Measurements from ENCODE around the gene TLE5.

The TLE5 gene

DNA sequence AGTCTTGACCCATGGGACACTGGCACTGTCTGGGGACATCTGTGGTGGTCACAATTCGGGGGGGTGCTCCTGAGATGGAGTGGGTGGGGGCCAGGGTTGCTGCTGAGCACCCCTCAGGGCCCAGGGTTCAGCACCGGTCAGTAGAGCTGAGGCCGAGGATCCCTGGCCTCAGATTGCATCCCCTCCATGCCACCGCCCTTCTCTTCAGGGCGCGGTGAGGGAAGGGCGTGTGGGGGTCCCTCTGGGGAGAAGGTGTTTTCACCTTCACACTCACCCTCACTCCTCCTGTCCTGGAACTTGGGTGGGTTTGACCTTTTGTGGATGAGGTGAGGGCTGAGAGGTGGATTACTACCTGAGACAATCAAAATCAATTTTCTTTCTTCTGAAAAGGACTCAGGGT, 45.4 kb upstream of the TLE5 start:
- ChIA-PET CTCF (interaction anchor here (0.8 to 8.2 kb wide), 15 partner anchors 10 to 157 kb away, joined by 3 to 48 read pairs (median 8); no protein-coding TSS in a partner anchor), POLR2A (no interaction called here)
- no peak overlapping the region for H3K4me3 ChIP-seq (ENCODE audit: low read depth, low read length)
- DNase-seq (ENCODE audit: low read depth, low spot score) = no peak
- TF ChIP-seq, protein P1, sequence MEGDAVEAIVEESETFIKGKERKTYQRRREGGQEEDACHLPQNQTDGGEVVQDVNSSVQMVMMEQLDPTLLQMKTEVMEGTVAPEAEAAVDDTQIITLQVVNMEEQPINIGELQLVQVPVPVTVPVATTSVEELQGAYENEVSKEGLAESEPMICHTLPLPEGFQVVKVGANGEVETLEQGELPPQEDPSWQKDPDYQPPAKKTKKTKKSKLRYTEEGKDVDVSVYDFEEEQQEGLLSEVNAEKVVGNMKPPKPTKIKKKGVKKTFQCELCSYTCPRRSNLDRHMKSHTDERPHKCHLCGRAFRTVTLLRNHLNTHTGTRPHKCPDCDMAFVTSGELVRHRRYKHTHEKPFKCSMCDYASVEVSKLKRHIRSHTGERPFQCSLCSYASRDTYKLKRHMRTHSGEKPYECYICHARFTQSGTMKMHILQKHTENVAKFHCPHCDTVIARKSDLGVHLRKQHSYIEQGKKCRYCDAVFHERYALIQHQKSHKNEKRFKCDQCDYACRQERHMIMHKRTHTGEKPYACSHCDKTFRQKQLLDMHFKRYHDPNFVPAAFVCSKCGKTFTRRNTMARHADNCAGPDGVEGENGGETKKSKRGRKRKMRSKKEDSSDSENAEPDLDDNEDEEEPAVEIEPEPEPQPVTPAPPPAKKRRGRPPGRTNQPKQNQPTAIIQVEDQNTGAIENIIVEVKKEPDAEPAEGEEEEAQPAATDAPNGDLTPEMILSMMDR (IDR thresholded peaks at IDR 0.05; ENCODE audit: insufficient read depth, low read length, missing control alignments) = no peak

DNA sequence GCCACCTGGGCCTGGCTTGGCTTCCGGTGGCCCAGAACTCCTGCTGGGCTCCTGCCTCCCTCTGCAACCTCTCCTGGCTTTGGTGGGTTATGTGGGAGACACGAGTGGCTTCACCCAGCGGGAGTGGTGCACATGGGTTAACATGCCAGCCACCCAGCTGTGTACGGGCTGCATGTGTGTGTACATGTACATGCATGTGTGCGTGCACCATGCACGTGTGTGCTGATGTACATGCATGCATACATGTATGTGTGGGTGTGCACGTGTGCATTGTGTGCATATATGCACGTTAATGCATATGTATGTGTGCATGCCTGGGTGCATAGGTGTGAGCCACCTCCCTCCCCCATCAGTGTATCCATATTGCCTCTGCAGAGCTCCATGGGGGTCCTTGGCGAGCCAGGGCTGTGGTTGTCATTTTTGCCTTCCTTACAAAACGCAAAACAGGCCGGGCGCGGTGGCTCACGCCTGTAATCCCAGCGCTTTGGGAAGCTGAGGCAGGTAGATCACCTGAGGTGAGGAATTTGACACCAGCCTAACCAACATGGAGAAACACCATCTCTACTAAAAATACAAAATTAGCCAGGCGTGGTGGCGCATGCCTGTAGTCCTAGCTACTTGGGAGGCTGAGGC, 44.3 kb upstream of the TLE5 start:
- no peak overlapping the region for H3K4me3 ChIP-seq (ENCODE audit: low read depth, low read length)
- POLR2A ChIA-PET = no interaction called here
- CTCF ChIA-PET = interaction anchor here (0.7 to 8.2 kb wide), 10 partner anchors 11 to 156 kb away, joined by 3 to 48 read pairs (median 10); no protein-coding TSS in a partner anchor
- DNase-seq (ENCODE audit: low read depth, low spot score) = no peak
- TF ChIP-seq, protein P1 (IDR thresholded peaks at IDR 0.05; ENCODE audit: insufficient read depth, low read length, missing control alignments) = no peak

DNA sequence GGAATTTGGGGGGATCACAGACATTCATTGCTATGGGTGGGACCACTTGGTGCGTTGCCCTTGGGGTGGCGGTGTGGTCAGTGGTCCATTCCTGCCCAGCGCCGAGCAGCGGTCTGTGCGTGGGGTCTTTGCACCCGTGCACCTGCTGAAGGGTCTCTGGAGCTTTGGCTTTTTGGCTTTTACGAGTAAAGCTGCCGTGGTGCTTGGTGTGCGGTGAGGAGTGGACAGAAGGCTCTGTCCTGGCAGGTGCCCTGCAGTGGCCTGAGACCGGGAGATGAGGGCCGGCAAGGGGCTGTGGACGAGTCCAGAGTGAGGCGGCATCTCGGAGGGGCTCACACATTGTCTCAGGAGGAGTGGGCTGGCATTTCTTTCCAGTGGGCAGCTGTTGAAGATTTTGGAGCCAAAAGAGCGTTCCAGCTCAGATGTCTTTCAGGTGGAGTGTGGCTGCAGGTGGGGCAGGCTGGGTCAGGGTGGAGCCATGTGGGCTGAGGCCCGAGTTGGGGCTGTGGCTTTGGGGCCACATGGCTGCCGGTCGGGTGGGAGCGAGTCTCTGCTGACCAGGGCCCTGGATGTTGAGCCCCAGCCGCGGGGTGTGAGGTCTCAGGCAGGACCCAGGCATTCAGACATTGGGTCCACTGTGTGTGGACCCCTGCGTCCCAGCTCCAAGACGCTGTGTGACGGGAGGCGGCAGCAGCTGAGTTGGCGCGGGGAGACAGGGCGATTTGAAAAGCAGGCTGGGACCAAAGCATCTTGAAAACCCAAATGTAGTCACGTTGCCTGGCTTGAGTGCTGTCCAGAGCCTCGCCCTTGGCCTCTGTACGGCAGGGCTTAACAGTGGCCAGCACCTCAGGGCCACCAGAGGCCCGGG, 43.6 kb upstream of the TLE5 start:
- CTCF ChIA-PET = interaction anchor here (1.0 to 8.2 kb wide), 10 partner anchors 9 to 155 kb away, joined by 3 to 48 read pairs (median 6); no protein-coding TSS in a partner anchor
- POLR2A ChIA-PET = no interaction called here
- no peak overlapping the region for H3K4me3 ChIP-seq (ENCODE audit: low read depth, low read length)
- TF ChIP-seq, protein P1 (IDR thresholded peaks at IDR 0.05; ENCODE audit: insufficient read depth, low read length, missing control alignments) = no peak
- no peak for DNase-seq (ENCODE audit: low read depth, low spot score)

DNA sequence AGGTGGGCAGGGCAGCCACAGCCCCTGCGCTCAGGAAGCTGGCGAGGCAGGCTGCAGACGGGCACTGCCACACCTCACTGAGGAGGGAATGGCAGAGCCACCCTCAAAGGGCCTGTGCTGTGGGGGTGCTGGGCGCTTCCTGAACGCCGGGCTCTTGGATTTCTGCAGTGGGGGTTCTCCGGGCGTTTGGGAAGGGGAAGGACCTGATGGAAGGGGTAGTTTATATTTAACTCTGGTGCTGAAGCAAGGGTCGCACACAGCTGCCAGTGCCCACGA, 42.4 kb upstream of the TLE5 start:
- TF ChIP-seq, protein P1 (IDR thresholded peaks at IDR 0.05; ENCODE audit: insufficient read depth, low read length, missing control alignments) = no peak
- CTCF ChIA-PET = interaction anchor here (0.7 to 8.2 kb wide), 21 partner anchors 9 to 244 kb away, joined by 3 to 48 read pairs (median 4); partner anchors contain the start of gene GNA11

DNA sequence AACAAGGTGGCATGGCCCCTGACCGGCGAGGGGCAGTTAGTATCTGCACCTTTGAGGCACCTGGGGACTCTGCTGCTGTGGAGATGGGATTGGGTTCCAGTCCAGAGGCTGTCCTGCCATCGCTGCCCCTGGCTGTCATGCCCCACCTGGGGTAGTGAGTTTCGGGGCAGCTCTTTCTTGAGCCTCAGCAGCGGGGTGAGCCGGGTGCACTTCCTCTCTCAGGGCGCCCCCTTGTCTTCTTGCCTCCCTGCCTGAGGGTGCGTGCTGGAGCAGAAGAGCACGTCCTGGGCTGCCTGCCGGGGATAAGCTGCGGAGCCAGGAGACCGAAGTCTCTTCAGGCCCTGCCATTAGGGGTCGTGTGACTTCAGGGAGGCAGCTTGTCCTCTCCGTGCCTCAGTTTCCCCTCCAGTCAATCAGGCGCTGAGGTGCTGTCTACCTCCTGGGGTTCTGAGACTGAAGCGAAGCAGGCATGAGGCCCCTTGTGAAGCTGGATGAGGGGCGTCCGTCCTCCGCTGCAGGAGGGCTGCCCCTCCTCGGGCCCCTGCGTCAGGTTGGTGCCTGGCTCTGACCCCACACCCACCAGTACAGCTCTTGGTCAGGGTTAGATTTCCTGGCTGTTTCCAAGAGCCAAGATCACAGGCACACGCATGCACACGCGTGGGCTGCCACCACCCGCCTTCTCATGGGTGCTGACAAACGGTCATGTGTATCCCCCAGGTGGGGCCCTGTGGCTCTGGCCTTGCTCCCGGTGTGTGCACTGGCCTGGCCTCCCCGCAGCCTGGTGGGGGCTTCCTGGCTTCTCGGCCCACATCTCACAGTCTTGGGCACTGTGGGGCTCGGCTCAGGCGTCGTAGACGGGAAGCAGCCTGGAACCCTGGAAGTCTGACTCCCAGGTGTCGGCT, 40.2 kb upstream of the TLE5 start:
- TF ChIP-seq, protein P1 (IDR thresholded peaks at IDR 0.05; ENCODE audit: insufficient read depth, low read length, missing control alignments) = no peak
- CTCF ChIA-PET = interaction anchor here (0.8 to 2.7 kb wide), 6 partner anchors 9 to 140 kb away, joined by 3 to 7 read pairs (median 4); no protein-coding TSS in a partner anchor

More for the DNA sequence above, 42.4 kb upstream of the TLE5 start:
- POLR2A ChIA-PET = no interaction called here
- DNase-seq (ENCODE audit: low read depth, low spot score) = no peak
- no peak overlapping the region for H3K4me3 ChIP-seq (ENCODE audit: low read depth, low read length)

More for the DNA sequence above, 40.2 kb upstream of the TLE5 start:
- H3K4me3 ChIP-seq (ENCODE audit: low read depth, low read length) = no peak overlapping the region
- no peak for DNase-seq (ENCODE audit: low read depth, low spot score)
- POLR2A ChIA-PET = no interaction called here

Data from AG04449 (cell line).